Activated naive CD8-positive, alpha-beta T cell treated with anti-CD3 and anti-CD28 coated beads for 36 hours (primary cell): ENCODE data around the gene CEP128. TPM values are rescaled to one million over a fixed set of nuclear protein-coding genes. Genes with fewer than 3 reads are reported as not detected.

ENCODE experiments used
- total RNA-seq, 2 experiments: library from RNA; stranded (reverse); gene quantifications; one replicate each; pipeline ENCODE4 v1.2.3, GENCODE V29; 2021

The CEP128 gene
- total RNA-seq, 2 experiments from 2014 or later: 21.5 to 22.6 TPM

Other genes starting within 250 kb of the CEP128 start
- gene TSHR, start 13.9 kb upstream of the CEP128 start, total RNA-seq: not detected